GM12892 (cell line): ENCODE measurements around the gene SLC25A27.

Experiments used
- POLR2A ChIP-seq: IDR thresholded peaks from 2 replicates; pipeline ENCODE4 v1.6.1; 2011; ENCODE audit warnings: low read depth, low read length, control low read depth
- POLR2AphosphoS5 ChIP-seq: IDR thresholded peaks from 2 replicates; pipeline ENCODE4 v1.6.1; 2011; ENCODE audit warnings: low read depth, low read length, control low read depth

DNA sequence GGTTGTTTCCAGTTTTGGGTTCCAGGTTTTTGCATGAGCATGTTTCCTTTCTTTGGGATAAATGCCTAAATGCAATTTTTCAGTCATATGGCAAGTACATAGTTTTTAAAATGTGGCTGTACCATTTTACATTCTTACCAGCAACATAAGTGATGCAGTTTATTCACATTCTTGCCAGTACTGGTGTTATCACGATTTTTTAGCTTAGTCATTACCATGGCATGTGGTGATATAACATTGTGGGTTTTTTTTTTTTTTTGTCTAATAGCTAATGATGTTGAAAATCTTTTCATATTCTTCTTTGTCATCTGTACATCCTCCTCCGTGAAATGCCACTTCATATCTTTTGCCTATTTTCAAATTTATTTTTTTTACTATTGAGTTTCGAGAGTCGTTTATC lies 32.0 kb downstream of the SLC25A27 start:
- TF ChIP-seq POLR2A (no peak), POLR2AphosphoS5 (no peak)
